Stimulated activated CD4-positive, alpha-beta T cell treated with anti-CD3 and anti-CD28 coated beads, TNF-alpha, amount 100 ng/mL, for 24 hours (primary cell): ENCODE results near the gene TPCN1.

Source experiments
- DNase-seq, 3 experiments: peaks; one replicate each; pipeline ENCODE4 v3.0.0-alpha.2; 2020; ENCODE audit warnings: low read depth in 3 of 3

The TPCN1 gene

DNA sequence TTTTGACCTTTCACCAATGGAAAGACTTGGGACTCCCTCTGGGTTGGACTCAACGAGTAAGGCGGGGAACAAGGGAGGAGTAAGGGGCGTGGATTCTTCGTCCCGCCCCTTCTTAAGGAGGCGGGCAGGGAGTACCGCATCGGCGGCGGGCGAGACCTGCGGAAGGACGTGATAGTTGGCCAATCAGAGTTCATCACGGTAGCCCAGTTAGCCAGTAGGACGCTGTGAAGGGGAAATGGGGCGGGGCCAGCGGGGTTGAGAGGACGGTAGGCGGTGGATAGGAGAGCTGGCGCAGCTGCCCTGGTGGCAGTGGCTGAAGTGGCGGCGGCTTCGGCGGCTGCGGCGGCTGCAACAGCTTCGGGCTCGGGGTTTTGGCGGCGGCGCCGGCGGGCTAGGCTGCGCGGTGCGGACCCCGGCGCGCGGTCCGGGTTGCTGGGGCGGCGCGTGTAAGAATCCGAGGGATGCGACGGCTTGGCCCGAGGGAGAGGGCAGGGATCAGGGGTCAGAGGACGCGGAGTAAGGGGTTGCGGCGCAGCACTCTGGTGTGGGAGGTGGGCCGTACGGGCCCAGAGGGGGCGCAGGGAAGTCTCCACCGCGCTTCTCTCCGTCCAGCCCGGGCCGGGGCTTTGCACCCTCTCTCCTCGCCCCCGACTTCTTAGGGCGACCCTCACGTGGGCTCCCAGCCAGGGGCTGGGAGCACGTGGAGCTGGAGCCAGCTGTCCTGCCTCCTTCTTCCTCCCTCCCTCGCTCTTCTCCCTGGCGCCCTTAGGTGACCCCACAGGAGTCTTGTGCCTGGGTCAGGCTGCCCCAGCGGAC, at the start of gene TPCN1:
TPCN1 (plus strand) TSS at position 284 of the 816 bp plus-strand sequence. CDS start 5,389 bp downstream, outside the sequence.
- peak; percentile 97 to 99 (median 98) for DNase-seq

DNA sequence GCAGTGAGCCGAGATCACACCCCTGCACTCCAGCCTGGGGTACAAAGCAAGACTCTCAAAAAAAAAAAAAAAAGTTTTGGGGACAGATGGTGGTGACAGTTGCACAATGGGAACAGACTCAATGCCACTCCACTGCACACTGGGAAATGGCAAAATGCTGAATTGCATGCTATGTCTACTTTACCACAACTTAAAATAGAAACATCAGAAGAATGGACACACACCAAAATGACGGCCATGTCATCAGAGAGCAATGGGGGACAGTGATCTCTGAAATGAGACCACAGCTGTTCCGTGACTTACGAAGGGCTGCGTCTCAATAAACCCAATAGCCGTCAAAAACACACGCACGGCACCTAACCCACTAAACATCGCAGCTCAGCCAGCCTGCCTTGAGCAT, 49.7 kb upstream of the TPCN1 start:
- DNase-seq = no peak

DNA sequence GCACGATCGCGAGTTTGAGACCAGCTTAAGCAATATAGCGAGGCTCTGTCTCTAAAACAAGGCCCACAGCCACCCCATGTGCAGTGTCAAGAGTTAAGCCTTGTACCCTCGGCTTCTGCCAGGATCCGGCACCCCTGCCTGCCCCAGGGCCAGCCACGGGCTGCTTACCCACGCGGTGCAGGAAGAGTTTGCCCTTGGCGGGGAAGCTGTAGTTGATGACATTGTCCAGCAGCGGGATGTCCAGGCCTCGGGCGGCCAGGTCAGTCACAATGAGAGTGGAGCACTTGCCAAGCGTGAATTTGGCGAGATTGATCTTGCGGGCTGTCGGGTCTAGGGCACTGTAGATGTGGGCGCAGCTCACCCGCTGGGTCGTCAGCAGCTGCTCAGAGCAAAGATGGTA, 49.1 kb upstream of the TPCN1 start:
- DNase-seq = no peak

DNA sequence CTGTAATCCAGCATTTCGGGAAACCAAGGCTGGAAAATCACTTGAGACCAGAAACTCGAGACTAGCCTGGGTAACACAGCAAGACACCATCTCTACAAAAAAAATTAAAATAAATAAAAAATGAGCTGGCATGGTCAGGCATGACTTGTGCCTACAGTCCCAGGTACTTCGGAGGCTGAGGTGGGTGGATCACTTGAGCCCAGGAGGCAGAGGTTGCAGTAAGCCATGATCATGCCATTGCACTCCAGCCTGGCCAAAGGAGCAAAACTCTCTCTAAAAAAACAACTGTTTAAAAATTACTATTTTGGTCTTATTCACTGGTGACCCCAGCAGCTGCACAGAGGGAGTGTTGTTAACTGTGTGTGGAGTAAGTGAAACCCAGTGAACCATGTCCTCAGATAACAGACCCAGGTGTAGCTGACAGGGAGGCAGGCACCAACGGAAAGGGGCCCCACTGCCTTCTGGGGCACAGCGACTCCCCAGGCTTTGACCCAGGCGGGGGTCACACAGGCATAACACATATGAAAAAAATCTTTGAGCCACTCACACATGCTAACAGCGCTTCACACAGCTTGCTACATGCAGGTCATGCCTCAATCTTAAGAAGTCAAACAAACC, 48.1 kb upstream of the TPCN1 start:
- no peak for DNase-seq

DNA sequence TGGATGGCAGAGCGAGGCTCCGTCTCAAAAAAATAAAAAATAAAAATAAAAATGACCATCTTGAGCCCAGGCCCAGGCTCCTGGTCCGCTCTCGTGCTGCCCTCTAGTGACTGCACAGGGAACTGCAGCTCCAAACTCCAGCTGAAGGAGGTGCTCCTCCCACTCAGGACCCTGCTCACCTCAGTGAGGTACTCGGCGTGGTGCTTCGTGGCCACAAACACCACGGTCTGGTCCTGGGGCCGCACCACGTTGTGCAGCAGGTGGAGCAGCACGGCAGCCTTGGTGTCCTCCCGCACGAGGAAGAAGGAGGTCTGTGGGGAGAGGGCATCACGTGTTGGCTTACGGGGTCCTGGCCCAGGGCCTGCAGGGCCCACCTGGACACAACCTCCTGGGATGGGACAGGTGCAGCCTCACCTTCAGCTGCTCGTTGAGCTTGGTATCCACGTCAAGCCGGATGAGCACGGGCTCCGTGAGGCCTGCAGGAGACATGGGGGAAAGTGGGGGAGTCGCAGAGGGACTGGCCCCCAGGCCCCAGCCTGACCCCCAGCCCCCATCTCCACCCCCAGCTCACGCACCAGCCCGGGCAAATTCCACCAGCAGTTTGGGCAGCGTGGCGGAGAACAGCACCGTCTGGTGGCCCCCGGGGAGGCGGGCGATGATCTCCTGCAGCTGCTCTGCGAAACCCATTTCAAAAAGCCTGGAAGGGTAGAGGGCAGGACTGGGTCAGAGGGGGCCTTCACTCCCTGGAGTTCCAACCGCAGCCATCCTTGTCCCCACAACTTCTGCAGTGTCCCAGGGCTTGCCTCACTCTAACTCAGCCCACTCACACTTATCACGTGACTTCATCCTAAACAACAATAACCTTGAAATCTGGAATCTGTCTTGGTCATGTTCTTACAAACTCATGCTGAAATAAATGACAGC, 46.5 kb upstream of the TPCN1 start:
- DNase-seq = peak; percentile 46 to 79 (median 73)

DNA sequence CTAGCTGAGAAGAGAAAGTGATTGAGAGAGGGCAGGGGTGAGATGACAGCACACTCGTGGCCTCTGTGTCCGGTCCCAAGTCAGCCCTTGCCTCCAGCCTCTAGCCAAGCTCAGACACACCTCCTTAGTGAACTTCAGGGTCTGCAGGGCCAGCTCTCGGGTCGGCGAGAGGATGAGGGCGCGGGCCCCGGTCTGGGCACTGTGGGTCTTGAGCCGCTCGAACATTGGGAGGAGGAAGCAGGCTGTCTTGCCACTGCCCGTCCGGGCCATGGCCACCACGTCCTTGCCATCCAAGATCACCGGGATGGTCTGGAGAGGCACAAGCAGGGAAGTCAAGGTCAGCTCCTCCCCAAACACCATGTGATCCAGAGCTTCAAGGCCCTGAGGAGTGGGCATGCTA, 42.2 kb upstream of the TPCN1 start:
- no peak for DNase-seq

DNA sequence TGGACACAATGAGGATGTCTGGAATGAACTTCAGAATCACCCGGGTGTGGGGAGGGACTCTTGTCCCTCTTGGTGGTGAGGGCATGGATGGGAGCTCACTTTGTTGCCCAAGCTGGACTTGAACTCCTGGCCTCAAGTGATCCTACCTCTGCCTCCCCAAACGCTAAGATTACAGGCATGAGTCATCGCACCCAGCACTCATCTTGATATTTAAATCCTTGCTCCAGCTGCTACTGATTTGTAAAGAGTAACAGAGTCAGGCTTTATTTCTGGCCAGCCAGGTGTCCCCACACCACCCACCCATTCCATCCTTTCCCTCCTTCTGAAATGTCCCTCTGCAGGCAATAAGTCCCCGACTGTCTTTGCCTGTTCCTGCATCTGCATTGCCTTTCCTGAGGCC, 40.9 kb upstream of the TPCN1 start:
- no peak for DNase-seq

DNA sequence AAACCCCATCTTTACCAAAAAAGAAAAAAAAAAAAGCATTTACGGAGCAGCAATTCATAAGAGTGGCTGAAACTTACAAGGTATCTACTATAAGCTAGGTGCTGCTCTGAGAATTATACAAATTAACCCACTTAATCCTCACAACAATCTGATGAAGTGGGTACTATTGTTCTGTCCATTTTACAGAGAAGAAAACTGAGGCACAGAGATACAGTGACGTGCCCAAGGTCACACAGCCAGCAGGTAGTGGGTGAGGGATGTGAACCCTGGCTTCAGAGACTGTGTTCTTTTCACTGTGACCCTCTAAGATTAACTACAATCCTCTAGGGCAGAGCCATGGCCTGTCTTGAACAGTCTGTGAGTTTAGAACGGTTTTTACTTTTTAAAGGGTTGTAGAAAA, 39.3 kb upstream of the TPCN1 start:
- DNase-seq = no peak

DNA sequence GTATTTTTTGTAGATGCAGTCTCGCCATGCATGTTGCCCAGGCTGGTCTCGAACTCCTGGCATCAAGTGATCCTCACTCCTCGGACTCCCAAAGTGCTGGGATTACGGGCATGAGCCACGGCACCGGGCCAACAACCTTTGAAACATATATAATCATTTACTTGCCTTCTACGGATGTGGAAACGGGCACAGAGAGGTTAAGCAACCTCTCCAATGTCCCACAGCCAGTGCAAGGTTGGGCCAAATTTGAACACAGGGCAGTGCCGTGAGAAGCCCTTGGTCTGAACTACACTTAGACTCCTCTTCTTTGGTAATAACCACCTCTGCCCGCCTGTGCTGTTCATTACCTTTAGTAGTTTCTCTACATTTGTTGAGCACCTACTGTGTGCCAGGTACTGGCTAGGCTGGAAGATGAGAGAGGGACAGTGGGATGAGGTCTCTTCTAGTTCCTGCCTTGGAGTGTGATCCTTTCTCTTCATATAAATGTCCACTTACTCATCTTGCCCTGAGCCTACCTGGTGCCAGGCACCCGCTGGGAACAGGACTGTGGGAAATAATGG, 38.2 kb upstream of the TPCN1 start:
- DNase-seq = no peak

DNA sequence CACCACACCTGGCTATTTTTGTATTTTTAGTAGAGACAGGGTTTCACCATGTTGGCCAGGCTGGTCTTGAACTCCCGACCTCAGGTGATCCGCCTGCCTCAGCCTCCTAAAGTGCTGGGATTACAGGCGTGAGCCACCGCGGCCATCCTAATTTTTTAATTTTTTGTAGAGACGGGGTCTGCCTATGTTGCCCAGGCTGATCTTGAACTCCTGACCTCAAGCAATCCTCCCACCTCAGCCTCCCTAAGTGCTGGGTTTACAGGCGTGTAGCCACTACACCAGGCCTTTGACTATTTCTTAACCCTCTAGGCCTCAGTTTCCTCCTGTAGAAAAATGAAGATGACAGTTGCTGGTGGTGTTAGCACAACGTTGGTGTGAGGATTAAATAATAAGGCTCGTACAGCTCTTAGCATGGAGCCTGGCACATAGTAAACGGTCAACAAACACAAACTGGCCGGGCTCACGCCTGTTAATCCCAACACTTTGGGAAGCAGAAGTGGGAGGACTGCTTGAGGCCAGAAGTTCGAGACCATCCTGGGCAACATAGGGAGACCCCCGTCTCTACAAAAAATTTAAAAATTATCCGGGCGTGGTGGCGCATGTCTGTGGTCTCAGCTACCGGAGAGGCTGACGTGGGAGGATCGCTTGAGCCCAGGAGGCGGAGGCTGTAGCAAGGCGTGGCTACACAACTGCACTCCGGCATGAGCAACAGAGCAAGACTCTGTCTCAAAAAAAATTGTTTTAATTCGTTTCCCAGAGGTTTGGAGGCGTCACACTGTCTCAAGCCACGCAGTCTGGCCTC, 37.0 kb upstream of the TPCN1 start:
- DNase-seq = peak in 1 of 3 experiments; percentile 28

DNA sequence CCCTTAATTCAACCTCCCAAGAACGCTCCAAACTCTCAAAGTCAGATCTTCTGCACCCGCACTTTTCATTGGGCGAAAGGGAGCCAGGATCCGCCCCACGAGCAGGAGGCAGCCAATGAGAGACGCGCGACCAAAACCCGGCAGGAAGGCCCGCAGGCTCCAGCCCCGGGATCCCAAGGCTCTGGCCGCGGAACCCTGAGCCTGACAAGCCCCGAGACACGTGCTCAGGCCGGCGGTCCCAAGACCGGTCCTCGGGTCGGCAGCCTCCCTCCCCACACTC, 36.4 kb upstream of the TPCN1 start:
- peak; percentile 78 to 87 (median 80) for DNase-seq

DNA sequence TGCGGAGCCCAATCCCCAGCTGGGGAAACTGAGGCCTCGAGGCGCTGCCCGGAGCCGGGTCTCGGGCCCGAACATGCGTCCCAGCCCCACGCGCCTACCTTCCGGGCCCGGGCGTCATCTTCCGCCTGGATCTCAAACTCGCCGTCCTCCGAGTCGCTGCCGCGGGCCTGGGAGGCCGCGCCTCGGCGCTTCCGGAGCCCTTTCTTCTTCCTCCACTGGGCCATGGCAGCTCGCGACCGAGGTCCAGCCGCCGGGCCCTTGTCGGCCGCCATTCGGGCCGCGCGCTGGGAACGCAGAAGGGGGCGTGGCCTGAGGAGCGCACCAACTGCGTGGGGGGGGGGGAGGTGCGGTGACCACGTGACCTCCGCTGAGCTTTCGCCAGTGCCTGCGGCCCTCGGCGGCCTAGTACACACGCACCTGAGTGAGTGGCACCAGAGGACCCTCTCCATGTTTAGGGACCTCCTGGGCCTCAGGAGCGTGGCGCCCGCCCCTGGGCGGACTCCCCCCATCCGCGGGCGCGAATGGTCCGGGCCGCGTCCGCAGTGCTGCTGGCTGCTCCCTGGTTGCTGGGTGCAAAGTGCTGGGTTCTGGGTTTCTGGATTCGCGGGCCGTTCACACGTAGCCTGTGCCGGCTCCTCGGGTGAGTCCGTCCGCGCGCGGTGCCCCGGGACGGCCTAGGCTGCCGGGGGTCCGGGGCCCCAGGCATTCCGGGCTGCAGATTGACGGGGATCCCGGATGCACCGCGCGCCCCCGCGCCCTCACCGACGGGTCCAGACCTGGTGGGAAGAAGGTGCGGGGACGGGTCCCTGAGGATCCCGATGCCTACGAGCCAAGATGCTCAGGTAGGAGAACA, 35.9 kb upstream of the TPCN1 start, which contains the start of the genes DDX54 and RITA1:
DDX54 (minus strand) TSS at position 299 of the 853 bp plus-strand sequence; CDS start at position 272, 27 bp downstream.
RITA1 (plus strand) TSS at position 542 of the 853 bp plus-strand sequence. CDS start 1,026 bp downstream, outside the sequence.
- DNase-seq = peak; percentile 67 to 81 (median 69)

DNA sequence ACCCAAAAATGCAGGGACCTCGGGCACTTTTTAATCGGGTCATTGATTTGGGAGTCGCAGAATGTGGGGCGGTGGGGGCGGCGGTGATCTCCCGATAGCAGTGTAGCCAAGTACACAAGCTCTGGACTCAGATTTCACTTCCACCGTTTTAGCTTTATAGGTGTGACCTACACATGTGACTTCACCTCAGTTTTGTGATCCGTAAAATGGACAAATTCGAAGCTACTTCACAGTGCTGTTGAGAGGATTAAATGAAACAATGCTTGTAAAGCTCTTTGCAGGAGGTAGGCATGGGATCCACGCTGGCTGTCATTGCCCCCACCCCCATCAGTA, 35.3 kb upstream of the TPCN1 start:
- no peak for DNase-seq

DNA sequence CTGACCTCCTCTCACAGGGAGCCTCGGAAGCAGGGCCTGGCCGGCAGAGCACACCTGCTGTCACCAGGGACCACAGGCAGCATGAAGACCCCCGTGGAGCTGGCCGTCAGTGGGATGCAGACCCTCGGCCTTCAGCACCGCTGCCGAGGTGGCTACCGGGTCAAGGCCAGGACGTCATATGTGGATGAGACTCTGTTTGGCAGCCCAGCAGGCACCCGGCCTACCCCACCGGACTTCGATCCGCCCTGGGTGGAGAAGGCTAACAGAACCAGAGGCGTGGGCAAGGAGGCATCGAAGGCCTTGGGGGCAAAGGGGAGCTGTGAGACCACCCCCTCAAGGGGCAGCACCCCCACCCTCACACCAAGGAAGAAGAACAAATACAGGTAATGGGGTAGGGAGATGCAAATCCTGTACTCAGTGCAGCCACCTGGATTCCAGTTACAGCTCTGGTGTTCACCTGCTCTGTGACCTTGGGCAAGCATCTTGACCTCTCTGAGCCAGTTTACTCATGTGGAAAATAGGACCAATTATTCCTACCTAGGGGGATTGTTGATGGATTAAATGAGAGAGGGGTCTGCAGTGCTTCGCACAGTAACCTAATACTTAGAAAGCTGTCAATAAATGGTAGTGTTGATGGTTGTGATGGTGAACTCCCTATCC, 34.5 kb upstream of the TPCN1 start:
- no peak for DNase-seq

DNA sequence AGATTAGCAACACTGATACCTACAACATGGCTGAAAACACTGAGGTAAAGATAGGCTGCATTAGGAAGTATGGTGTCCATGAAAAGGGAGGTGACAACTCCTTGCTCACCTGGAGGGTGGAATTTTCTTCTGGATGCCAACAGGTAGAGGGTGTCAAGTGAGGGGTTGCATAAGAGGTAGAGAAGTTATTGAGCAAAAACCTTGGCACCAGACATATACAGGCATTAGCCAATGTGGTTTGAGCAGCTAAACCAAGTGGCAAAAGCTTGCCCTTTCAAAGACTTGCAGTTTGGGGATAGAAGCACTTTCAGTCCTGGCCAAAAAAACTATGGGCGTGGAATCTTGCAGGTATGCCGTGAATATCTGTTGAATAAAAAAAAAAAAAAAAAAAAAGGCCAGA, 31.9 kb upstream of the TPCN1 start:
- no peak for DNase-seq

DNA sequence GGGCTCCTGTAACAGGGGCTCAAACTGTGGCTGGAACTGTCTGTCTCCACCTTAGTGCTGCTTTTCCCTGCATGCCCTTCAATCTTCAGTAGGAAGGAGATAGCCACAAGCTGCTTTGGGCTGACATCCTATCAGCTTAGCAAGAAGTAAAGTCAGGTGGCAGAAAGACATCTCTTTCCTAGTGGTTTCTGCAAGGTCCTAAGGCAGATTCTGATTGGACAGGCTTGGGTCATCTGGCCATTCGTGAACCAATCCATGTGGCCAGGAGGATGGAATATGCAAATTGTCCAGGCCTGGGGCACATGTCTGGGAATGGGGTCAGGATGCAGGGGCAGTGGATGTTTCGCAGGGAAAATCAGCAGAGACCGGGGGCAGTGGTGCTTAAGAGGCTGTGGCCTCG, 30.5 kb upstream of the TPCN1 start:
- DNase-seq = no peak

DNA sequence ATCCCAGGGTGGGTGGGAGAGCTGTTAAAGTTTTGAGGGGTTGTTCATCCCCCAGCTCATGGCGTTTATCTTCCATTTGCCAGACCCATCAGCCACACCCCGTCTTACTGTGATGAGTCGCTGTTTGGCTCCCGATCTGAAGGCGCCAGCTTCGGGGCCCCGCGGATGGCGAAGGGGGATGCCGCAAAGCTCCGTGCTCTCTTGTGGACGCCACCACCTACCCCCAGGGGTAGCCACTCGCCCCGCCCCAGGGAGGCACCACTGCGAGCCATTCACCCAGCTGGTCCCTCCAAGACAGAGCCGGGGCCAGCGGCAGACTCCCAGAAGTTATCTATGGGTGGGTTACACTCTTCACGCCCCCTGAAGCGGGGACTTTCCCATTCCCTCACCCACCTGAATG, 30.0 kb upstream of the TPCN1 start:
- no peak for DNase-seq

DNA sequence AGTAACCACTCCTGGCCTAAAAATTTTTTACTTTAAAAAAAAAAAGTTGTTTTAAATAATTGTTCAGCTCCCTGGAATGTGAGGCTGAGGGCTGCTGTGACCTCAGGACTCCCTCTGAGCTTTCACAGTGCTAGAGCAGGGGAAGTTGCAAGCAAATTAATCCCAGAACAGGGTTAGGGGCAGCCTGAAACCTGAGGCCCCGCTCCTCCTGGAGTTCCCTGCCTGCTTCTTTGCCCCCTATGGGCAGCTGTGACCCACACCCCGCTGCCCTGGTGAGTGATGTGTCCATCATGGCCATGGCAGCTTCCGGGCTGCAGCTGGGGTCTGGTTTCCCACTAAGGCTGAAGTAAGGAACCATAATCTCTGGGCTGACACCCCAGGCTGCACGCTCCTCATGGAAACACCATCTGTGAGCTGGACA, 26.3 kb upstream of the TPCN1 start:
- no peak for DNase-seq

DNA sequence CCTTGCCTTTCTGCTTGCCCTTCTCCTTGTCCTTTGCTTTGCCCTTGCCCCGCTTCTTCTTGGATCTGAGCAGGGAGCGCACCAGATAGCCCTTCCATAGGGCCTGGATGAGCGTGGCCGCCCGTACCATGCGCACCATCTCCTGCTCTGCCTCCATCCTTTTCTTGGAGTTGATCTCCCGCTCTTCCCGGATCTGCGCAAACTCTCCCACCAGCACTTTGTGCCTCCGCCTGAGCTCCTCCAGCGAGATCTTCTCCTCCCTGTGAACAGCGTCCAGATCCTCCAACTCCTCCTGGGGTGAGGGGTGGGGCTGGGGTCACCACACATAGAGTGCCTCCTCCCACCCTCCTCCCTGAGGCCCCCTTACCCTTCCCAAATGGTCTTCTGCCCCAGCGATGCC, 25.7 kb upstream of the TPCN1 start:
- no peak for DNase-seq

DNA sequence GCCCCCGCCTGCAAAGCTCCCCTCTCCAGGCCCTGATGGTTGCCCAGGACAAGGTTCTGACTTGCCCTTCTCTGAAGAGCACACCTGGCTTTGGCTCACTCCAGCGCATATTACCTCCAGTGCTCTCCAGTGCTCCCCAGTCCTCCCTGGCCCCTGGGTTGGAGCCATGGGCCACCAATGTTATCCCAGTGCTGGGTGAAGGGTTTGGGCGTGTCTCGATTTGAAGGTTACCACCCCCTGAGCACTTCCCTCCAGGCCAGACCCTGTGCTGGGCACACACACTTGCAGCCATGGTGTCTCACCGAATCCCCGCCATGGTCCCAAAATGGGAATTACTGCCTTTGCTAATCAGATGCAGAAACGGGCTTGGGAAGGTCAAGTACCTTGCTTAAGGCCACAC, 24.7 kb upstream of the TPCN1 start:
- no peak for DNase-seq
